ENCODE measurements around the gene ATP8B3. TPM values are rescaled to one million over a fixed set of nuclear protein-coding genes. Genes with fewer than 3 reads are reported as not detected.

ATP8B3 gene
- total and polyA plus RNA-seq, 9 of the 15 experiments (the other 6 are each of a cell fraction or from before 2014, with no cell fraction given) = 1.2 to 12.3 (median 3.8) TPM

- TF ChIP-seq ZNF318 (IDR thresholded peaks at IDR 0.05; ENCODE audit: borderline replicate concordance in 1 of 2, low read depth in 1 of 2) = no peak
- no peak for TF ChIP-seq RAD51 (IDR thresholded peaks at IDR 0.05; ENCODE audit: borderline replicate concordance, low read depth)
- TF ChIP-seq NR1H2 (CRISPR knock-in tag; IDR thresholded peaks at IDR 0.05) = no peak
- no peak for TF ChIP-seq ZNF354B (CRISPR knock-in tag; IDR thresholded peaks at IDR 0.05)
- no peak for TF ChIP-seq NR0B1 (IDR thresholded peaks at IDR 0.05; ENCODE audit: partially characterized antibody)
- no peak for TF ChIP-seq SNIP1 (IDR thresholded peaks at IDR 0.05; ENCODE audit: low read depth)
- no peak for TF ChIP-seq ZBTB34 (CRISPR knock-in tag; IDR thresholded peaks at IDR 0.05)
- TF ChIP-seq NCOA1 (IDR thresholded peaks at IDR 0.05; ENCODE audit: low read depth) = no peak
- no peak for TF ChIP-seq HIVEP1 (CRISPR knock-in tag; IDR thresholded peaks at IDR 0.05)
- TF ChIP-seq CHAMP1 (IDR thresholded peaks at IDR 0.05) = no peak
- no peak for TF ChIP-seq RBM34 (IDR thresholded peaks at IDR 0.05; ENCODE audit: borderline replicate concordance, insufficient read depth, low read length)
- TF ChIP-seq CBX2 (IDR thresholded peaks at IDR 0.05; ENCODE audit: insufficient read depth, low read length, poor library complexity, severe bottlenecking) = no peak
- TF ChIP-seq ZNF175 (CRISPR knock-in tag; IDR thresholded peaks at IDR 0.05; ENCODE audit: low read depth) = no peak; the same call in 1 of the 2 replicates
Observed at GRCh38 chr19:1848399-1849131, 36.5 kb upstream of the ATP8B3 start, which contains the start of gene REXO1 (continued).
